ENCODE data around the gene AGAP3.

Gene AGAP3

DNA sequence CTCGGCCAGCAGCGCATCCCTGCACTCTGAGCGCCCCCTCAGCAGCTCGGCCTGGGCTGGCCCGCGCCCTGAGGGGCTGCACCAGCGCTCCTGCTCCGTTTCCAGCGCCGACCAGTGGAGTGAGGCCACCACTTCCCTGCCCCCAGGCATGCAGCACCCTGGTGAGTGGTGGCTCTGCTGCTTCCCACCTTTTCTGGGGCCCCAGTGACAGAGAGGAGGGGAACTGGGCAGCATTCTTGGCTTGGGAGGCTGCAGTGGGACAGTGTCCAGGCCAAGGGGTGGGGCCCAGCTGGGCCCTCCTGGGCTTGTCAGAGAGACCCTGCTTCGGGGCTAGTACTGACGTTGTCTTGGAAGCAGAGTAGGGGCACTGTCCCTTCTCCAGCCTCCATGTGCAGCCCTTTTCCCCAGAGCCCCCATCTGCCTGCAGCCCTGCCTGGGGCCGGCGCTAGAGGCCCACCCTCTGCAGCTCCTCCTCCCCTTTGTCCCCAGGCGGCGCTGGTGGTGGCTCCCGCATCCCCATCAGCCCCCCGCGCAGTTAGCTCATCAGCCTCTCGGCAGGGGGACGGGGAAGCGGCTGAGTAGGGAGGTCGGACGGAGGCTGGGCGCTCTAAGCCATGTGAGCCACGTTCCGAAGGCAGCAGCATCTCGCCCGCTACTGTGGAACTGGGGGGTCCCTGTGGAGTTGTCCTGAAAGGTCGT, 52.0 kb downstream of the AGAP3 start:
- DNase-seq: no peak

DNA sequence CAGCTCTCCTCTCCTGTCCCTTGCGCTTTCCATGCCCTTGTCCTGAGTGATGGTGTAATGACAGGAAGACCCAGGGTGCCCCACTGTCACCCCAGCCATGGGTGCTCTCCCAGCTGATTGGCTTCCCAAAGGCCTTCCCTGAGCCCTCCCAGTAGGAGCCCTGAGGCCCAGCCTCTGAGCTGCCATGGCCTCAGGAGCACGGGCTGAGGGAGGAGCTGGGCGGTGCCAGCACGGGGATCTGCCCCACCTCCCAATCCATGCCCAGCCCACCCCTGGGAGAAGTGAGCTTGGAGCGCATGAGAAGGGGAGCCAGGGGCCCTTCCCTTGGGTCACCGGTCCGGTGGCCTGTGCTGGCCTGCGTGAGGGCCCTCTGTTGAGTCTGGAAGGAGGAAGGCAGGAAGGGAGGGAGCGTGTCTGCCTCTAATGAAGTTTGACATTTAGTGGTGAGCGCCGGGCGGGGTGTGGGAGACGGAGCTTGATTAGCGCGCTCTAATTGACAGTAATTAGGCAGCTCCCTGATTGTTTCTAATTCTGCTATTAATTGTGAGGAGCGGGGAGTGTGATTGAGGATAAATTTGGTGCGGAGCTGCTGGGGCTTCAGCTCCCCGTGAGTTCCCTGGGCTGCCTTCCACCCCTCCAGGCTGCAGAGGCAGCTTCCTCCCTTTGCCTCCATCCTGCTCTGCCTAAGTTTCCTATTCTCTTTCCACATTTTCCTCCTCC, 53.0 kb downstream of the AGAP3 start:
- DNase-seq: no peak

GRCh38 chr7:151139791-151140190, 53.5 kb downstream of the AGAP3 start:
- no peak for DNase-seq

GRCh38 chr7:151140826-151141225, 54.6 kb downstream of the AGAP3 start:
- DNase-seq: no peak

DNA sequence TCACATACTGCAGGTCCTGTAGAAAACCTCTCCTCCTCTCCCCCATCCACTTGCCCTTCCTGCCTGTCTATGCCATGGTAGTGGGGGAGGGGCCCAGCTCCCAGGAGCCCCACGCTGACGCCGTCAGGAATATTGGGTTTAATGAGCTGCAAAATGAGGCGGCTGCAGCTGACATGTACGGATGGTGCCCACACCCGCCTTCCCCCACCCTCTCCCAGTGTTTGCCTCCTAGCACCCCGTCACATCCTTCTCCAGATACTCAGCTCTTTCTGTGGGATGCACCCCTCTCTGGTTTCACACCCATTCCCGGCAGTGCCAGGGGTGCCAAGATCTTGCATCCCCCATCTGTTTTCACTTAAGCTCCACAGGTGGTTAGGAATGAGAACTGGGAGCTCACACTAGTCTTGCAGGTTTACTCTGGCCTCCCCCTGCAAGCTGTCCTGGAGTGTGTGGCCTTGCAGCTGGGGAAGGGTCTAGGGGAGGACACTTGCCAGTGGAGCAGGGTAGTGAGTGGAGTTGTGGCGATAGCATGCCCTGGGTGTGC, 55.1 kb downstream of the AGAP3 start:
- DNase-seq: no peak

DNA sequence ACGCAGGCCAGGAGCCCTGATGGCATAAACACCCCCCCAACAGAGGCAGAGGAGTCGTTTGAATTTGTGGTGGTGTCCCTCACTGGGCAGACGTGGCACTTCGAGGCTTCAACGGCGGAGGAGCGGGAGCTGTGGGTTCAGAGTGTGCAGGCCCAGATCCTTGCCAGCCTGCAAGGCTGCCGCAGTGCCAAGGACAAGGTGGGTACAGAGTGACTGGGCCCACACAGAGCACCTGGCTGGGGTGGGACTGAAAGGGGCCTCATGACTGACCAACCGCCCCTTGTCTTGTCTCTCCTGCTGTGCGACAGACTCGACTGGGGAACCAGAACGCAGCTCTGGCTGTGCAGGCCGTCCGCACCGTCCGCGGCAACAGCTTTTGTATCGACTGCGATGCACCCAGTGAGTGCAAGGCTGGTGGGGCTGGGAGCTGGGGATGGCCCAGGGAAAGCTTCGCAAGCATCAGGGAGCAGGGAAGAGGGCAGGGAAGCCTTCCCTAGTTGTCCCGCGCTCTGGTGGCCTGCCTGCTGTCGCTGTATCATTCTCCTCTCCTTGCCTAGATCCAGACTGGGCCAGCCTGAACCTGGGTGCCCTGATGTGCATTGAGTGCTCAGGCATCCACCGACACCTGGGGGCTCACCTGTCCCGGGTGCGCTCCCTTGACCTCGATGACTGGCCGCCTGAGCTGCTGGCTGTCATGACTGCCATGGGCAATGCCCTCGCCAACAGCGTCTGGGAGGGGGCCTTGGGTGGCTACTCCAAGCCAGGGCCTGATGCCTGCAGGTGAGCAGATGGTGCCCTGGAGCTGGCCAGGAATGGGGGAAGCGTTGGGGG, 55.8 kb downstream of the AGAP3 start:
- DNase-seq: no peak

DNA sequence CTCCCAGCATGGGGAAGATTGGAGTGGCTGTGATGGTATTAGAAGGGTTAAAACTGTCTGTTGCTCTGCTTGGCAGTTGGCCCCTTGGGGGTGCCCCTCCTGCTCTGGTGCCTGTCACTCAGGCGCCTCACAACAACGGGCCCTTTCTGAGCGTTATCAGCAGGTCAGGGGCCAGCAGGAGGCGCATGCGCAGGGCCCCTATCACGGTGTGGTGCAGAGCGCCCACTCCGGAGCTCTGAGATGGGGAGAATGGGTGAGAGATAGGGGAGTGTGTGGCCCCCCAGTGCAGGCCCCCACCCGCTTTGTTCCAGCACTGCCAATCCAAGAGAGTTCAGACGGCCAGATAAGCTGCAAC, 56.4 kb downstream of the AGAP3 start:
- no peak for DNase-seq

DNA sequence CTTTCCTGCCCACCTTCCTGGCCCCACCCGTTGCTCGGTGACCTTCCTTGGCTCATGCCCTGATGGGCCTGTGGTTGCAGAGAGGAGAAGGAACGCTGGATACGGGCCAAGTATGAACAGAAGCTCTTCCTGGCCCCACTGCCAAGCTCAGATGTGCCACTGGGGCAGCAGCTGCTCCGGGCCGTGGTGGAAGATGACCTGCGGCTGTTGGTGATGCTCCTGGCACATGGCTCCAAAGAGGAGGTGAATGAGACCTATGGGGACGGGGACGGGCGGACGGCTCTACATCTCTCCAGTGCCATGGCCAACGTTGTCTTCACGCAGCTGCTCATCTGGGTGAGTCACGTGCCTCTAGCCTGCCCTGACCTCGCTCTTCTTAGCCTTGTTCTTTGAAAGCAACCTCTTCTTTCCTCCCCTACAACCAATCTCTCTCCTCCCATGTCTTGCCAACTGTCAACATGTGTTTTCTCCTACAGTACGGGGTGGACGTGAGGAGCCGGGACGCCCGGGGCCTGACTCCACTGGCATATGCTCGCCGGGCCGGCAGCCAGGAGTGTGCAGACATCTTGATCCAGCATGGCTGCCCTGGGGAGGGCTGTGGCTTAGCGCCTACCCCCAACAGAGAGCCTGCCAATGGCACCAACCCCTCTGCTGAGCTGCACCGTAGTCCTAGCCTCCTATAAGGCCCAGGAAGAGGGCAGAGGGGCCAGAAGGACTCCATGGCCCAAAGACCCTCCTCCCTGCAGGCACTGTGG, 57.2 kb downstream of the AGAP3 start:
- DNase-seq: no peak

DNA sequence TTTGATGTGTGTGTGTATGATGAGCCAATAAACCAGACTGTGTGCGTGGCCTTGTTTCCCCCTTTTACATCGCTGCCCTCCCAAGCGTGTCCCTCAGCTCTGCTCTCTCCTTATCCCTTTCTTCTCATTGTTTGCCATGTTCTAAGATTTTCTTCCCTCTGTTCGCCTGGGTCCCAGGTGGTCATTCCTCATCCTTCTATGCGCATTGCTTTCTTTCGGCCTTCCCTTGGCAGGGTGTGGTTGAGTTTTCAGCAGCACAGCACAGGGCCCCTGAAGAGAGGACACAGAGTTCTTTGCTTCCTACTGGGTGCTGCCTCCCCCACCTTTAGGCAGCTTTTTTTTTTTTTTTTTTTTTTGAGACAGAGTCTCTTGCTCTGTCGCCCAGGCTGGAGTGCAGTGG, 58.1 kb downstream of the AGAP3 start:
- no peak for DNase-seq

DNA sequence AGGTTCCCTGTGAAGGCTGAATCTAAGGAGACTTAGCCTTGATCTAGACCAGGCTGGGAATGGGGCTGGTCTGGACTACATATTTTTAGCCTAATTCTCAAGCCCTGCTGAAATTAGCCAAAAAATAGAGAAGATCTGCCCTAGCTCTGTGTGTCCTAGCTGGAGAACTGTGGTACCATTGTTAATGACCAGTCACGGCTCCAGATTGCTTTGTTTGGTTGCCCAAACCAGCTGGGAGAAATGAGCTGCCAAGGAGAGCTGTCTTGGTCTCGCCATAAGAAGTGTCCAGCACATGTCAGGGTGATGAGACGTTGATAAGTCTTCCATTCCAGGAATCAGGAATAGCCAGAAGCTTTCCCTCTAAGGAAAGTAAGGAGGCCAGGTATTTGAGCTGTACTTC, 60.5 kb downstream of the AGAP3 start:
- DNase-seq: no peak

- no peak for DNase-seq
These were observed 62.3 kb downstream of the AGAP3 start for GRCh38 chr7:151148319-151149259.

GRCh38 chr7:151150388-151150787, 64.1 kb downstream of the AGAP3 start:
- no peak for DNase-seq

GRCh38 chr7:151152643-151153513, 66.6 kb downstream of the AGAP3 start:
- DNase-seq: no peak

- no peak for DNase-seq
These were observed 71.5 kb downstream of the AGAP3 start for GRCh38 chr7:151157645-151158329.

- no peak for DNase-seq
These were observed 75.5 kb downstream of the AGAP3 start for GRCh38 chr7:151161757-151162156.

- no peak for DNase-seq
These were observed 80.4 kb downstream of the AGAP3 start for GRCh38 chr7:151166629-151167196.

DNA sequence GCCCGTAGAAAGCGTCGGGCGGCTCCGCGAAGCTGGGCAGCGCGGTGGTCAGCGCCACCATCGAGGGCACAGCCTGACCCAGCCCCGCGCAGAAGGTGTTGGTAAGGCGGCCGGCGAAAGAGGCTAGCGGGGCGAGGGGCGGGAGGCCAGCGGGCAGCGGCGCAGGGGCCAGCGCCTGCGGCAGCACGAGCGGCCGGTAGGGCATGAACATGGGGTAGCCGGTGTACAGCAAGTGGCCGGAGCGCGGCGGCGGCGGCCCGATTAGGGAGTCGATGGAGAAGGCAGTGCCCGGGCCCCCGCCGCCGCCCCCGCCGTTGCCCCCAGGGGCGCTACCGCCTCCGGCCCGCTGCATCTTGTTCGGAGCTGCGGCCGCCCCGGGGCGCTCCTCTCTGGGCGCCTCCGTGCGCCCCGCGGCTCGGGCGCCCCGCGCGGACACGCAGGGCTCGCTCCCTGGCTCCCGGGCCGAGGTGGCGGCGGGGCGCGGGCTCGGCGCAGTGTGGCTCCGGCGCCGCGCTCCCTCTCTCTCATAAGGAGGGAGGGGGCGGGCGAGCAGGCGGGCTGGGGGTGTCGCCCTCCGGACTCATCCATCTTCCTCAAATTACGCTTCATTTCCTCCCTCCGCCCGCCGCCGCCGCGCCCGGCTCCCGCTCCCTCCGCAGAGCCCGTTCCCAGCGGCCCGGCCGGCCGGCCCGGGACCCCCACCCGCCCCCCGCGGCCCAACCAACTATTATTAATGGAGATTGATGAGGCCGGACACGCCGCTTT, 81.1 kb downstream of the AGAP3 start, which contains the start of gene GBX1:
GBX1 (minus strand) TSS at position 498 of the 765 bp plus-strand sequence; CDS start at position 352, 146 bp downstream.
- no peak for DNase-seq

GRCh38 chr7:151168003-151168786, 81.9 kb downstream of the AGAP3 start:
- DNase-seq: no peak

Measured in NCI-H1092 (cell line).